BJ (cell line): ENCODE results near the gene TP73. TPM values are rescaled to one million over a fixed set of nuclear protein-coding genes. Genes with fewer than 3 reads are reported as not detected.

ENCODE experiments used
- CTCF ChIA-PET: fragments of 350-600 bp; formaldehyde crosslinking; extraction: SDS; loops from one replicate; lab custom pipeline; 2021; ENCODE audit warnings: antibody characterized with exemption, inconsistent platforms; lab: Yijun Ruan, JAX
- POLR2A ChIA-PET: fragments of 300-600 bp; sonication (Branson Sonifier 250); formaldehyde crosslinking; extraction: SDS; loops from one replicate; lab custom pipeline; 2021; ENCODE audit warnings: antibody characterized with exemption; lab: Charles Lee
- DNase-seq: peaks from one replicate; pipeline ENCODE4 v3.0.0-alpha.2; 2011; ENCODE audit warnings: low read depth
- H3K27me3 ChIP-seq: 2 replicates; pipeline ENCODE4 v1.6.0; 2011; ENCODE audit warnings: low read length; ENCODE audit not compliant: control insufficient read depth, insufficient read depth
- H3K36me3 ChIP-seq: 2 replicates; pipeline ENCODE4 v1.5.1; 2011; ENCODE audit warnings: low read length; ENCODE audit not compliant: control insufficient read depth, insufficient read depth
- H3K4me3 ChIP-seq: 2 replicates; pipeline ENCODE4 v1.5.1; 2011; ENCODE audit warnings: low read depth, mild to moderate bottlenecking, control low read depth, low read length
- polyA plus RNA-seq: library from polyadenylated mRNA; depleted of rRNA; stranded (reverse); fragments of >200 nt; gene quantifications from 2 replicates; pipeline ENCODE4 v1.2.3, GENCODE V29; 2011
- TF ChIP-seq, protein P1 (sequence below): IDR thresholded peaks from 2 replicates; pipeline ENCODE4 v1.5.1; 2011; ENCODE audit warnings: low read depth, mild to moderate bottlenecking, control low read depth, inconsistent platforms, low read length, moderate library complexity; ENCODE audit not compliant: insufficient read depth

TP73 gene
- polyA plus RNA-seq, 1 experiment: not detected

DNA sequence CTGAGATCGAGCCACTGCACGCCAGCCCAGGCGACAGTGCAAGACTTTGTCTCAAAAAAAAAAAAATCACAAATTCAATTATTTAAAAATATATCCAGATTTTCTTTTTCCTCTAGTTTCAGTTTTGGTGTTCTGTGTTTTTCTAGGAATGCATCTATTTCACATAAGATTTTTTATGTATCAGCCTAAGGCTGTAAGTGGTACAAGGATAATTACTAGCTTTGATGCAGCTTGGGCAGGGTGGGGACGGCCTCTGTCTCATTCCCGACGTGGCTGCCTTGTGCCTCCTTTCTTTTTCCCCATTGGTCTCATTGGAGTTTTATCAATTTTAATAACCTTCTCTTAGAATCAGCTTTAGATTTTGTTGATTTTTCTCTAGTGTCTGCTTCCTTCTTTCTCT lies 106.8 kb downstream of the TP73 start:
- ChIA-PET POLR2A (interaction anchor here (0.6 to 0.7 kb wide), 2 partner anchors 17 to 515 kb away, joined by 3 to 5 read pairs; no protein-coding TSS in a partner anchor), CTCF (no interaction called here)
- Histone ChIP-seq H3K4me3 (no peak overlapping the region), H3K36me3 (no peaks in the 10 kb centered on the region), H3K27me3 (peaks cover 19% of the 10 kb centered on the region)
- TF ChIP-seq, protein P1, sequence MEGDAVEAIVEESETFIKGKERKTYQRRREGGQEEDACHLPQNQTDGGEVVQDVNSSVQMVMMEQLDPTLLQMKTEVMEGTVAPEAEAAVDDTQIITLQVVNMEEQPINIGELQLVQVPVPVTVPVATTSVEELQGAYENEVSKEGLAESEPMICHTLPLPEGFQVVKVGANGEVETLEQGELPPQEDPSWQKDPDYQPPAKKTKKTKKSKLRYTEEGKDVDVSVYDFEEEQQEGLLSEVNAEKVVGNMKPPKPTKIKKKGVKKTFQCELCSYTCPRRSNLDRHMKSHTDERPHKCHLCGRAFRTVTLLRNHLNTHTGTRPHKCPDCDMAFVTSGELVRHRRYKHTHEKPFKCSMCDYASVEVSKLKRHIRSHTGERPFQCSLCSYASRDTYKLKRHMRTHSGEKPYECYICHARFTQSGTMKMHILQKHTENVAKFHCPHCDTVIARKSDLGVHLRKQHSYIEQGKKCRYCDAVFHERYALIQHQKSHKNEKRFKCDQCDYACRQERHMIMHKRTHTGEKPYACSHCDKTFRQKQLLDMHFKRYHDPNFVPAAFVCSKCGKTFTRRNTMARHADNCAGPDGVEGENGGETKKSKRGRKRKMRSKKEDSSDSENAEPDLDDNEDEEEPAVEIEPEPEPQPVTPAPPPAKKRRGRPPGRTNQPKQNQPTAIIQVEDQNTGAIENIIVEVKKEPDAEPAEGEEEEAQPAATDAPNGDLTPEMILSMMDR: no peak
- DNase-seq: no peak

DNA sequence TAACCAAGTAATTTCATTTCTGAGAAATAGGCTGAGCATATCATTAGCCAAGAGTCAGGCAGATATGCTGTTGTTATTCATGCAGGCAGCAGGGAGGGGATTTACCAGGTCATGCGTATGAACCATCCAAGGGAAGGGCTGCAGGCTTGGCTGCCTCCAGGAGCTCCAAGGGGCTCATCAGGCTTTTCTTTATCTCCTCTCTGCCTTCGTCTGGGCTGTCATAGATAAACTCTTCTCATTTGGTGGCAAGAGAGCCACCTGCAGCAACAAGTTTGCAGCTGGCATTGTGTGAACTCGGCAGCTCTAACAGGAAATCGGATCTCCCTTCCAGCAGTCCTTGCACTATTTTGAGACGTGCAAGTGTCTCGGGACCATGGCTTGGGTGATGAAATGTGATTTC lies 107.5 kb downstream of the TP73 start:
- no peaks in the 10 kb centered on the region for H3K36me3 ChIP-seq
- no peak overlapping the region for H3K4me3 ChIP-seq
- CTCF ChIA-PET: interaction anchor here (1.3 kb wide), 1 partner anchor 35 kb away, joined by 4 read pairs; no protein-coding TSS in a partner anchor
- no peak for DNase-seq
- POLR2A ChIA-PET: interaction anchor here (0.6 to 0.7 kb wide), 2 partner anchors 17 to 515 kb away, joined by 3 to 5 read pairs; no protein-coding TSS in a partner anchor
- peaks cover 19% of the 10 kb centered on the region for H3K27me3 ChIP-seq
- TF ChIP-seq, protein P1: no peak

DNA sequence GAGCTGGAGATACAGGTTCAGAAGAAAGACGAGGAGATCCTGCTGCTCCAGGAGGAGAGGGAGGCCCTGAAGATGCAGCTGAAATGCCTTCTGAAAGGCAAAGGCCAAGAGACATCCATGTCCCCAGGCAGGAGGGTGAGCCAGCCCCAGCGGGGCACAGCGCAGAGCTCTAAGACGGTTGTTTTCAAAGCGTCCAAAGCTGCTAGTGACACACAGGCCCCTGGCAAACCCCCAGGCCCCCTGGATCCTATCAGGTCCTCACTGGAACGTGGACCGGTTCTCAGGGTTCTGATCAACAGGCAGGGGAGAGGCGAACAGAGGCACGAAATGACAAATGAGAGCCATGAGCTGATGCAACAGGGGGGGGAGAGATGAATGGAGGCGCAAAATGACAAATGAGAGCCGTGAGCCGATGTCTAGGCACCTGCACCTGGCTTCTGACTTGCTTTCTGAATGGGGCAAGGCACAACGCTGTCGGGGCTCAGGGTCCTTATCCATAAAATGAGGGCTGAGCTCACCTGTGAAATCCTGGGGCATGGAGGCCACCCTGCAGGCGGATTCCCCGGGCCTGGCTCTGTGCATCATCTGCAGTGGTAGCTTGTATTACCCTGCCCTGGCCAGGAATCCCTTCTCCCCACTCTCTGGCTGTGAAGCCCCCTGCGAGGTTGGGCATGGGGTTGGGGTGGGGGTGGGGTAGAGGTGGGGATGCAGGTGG lies 109.1 kb downstream of the TP73 start:
- DNase-seq: no peak
- no peaks in the 10 kb centered on the region for H3K36me3 ChIP-seq
- POLR2A ChIA-PET: no interaction called here

DNA sequence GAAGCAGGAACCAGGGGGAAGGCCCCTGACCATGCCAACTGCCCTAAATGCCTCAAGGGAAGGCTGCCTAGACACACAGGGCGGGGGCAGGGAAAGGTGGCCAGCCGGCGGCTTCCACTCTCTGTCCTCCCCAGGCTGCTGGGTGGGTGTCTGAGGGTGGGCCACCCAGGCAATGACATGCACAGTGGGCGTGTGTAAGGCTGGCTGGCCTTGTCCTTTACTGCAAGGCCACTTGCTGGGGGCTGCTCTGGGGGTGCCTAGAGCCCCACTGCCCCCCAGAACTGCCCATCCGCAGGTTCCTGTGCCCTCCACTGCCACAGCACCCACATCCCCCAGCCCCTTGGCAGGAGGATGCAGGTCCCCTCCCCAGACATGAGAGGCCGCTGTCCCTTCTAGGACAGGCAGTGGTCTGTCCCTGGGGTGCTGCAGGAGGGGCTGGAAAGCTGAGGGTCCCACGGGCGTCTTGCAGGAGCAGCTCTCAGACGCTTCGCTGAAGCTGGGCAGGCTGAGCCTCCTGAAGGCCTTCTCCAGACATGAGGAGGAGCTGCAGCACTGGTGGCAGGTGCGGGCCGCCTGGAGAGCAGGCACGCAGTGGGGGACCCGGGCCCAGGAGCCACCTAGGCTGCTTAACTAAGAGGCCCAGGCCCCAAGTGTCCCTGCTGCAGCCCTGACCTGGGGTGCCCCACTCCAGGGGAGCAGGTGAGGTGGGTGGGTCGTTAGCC lies 110.0 kb downstream of the TP73 start:
- ChIA-PET POLR2A (no interaction called here), CTCF (no interaction called here)
- TF ChIP-seq, protein P1: no peak
- Histone ChIP-seq H3K27me3 (peaks cover 16% of the 10 kb centered on the region), H3K36me3 (no peaks in the 10 kb centered on the region), H3K4me3 (no peak overlapping the region)
- DNase-seq: no peak

More for the DNA sequence above, 109.1 kb downstream of the TP73 start:
- no peak overlapping the region for H3K4me3 ChIP-seq
- TF ChIP-seq, protein P1: no peak
- H3K27me3 ChIP-seq: peaks cover 18% of the 10 kb centered on the region
- CTCF ChIA-PET: interaction anchor here (0.6 to 1.2 kb wide), 2 partner anchors 10 to 12 kb away, joined by 3 read pairs; no protein-coding TSS in a partner anchor

DNA sequence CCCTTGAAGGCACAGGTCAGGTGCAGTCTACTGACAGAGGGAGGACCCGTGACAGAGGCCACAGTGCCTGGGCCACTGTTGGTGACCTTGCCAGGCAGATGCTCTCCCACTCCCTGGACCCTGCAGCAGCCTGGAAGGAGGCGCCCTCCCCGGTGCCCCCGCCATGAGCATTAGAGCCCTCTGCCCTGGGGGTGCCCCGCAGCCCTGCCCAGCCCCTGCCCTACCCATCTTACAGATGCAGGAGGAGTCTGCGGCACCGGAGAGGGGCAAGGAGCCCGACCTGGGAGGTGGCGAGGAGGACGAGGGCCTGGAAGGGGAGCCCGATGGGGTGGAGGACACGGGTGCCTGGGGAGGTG lies 110.5 kb downstream of the TP73 start:
- TF ChIP-seq, protein P1: no peak
- ChIA-PET POLR2A (no interaction called here), CTCF (no interaction called here)
- H3K36me3 ChIP-seq: no peaks in the 10 kb centered on the region
- peaks cover 16% of the 10 kb centered on the region for H3K27me3 ChIP-seq
- H3K4me3 ChIP-seq: no peak overlapping the region
- no peak for DNase-seq
